Activated CD8-positive, alpha-beta memory T cell treated with anti-CD3 and anti-CD28 coated beads, Interleukin-2, amount 50 U/mL, for 48 hours (primary cell): ENCODE data around the gene ARHGEF16.

Experiments
- DNase-seq: peaks from one replicate; pipeline ENCODE4 v3.0.0-alpha.2; 2020

The ARHGEF16 gene

GRCh38 chr1:3453891-3454810, at the start of gene ARHGEF16:
ARHGEF16 (plus strand) TSS chr1:3454665; CDS start chr1:3463085, 8,420 bp downstream.
- DNase-seq, result no peak

- DNase-seq, result no peak
These were observed 49.7 kb upstream of the ARHGEF16 start for GRCh38 chr1:3404801-3405200.

GRCh38 chr1:3405491-3405890, 49.0 kb upstream of the ARHGEF16 start:
- DNase-seq, result no peak

GRCh38 chr1:3405974-3406867, 48.2 kb upstream of the ARHGEF16 start:
- DNase-seq, result no peak

GRCh38 chr1:3407021-3407420, 47.4 kb upstream of the ARHGEF16 start:
- no peak for DNase-seq

- DNase-seq, result no peak
These were observed 45.7 kb upstream of the ARHGEF16 start for GRCh38 chr1:3408751-3409266.

- DNase-seq, result no peak
These were observed 44.9 kb upstream of the ARHGEF16 start for GRCh38 chr1:3409366-3410141.

GRCh38 chr1:3410142-3410925, 44.1 kb upstream of the ARHGEF16 start:
- DNase-seq, result no peak

GRCh38 chr1:3411806-3412205, 42.7 kb upstream of the ARHGEF16 start:
- DNase-seq, result no peak

GRCh38 chr1:3412376-3412775, 42.1 kb upstream of the ARHGEF16 start:
- DNase-seq, result no peak

- DNase-seq, result no peak
These were observed 40.3 kb upstream of the ARHGEF16 start for GRCh38 chr1:3413975-3414710.

- DNase-seq, result no peak
These were observed 39.0 kb upstream of the ARHGEF16 start for GRCh38 chr1:3415260-3416090.

- no peak for DNase-seq
These were observed 37.3 kb upstream of the ARHGEF16 start for GRCh38 chr1:3417082-3417739.

- no peak for DNase-seq
These were observed 36.5 kb upstream of the ARHGEF16 start for GRCh38 chr1:3417934-3418333.

- DNase-seq, result no peak
These were observed 35.9 kb upstream of the ARHGEF16 start for GRCh38 chr1:3418600-3418999.

GRCh38 chr1:3419415-3420204, 34.9 kb upstream of the ARHGEF16 start:
- no peak for DNase-seq

GRCh38 chr1:3420218-3420951, 34.1 kb upstream of the ARHGEF16 start:
- DNase-seq, result no peak

- no peak for DNase-seq
These were observed 31.8 kb upstream of the ARHGEF16 start for GRCh38 chr1:3422638-3423037.
